Right hindlimb (tissue), 1 donor: ENCODE data around the gene OLFML2B.

Source experiments
- DNase-seq: peaks from one replicate; pipeline ENCODE4 v3.0.0-alpha.2; 2018

The OLFML2B gene

DNA sequence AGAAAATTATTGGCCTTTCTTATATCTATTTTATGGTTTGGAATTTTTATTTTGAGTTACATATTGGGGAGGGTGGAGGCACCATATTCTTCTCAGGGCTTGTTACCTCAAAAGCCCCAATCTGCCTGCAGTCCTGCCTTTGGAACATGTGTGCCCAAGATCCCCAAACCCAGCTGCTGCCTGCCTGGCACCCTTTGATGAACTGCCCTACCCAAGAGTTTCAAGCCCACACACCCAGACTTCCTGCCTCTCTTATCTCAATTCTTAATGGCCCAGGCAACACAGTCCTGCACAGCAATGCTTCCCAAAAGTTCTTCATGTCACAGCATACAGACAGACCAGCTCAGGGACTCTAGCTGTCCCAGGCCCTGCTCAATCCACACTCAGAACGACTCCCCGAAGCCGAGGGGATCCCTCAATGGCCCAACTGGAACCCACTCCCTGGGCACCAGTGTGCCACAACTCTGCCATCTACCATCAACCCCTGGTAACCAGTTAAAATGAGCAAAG, 19.2 kb downstream of the OLFML2B start:
- DNase-seq = no peak

DNA sequence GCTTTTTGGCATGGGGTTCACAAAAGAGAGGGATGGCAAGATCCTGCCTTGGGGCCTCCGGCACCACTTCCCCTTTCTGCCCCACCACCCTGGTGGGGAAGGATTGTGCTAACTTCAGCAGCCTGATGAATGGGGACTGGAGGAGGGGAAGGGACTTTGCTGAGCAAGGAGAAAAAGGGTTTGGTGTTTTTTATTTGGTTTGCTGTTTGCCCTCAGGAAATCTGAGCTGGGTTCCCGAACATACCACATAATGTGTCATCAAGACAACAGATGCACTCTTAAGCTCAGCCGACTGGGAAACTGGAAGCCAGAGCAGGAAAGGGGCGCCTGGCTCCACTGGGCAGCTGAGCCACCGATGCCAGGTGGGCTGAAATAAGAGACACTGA, 19.8 kb downstream of the OLFML2B start:
- DNase-seq = peak; percentile 64

DNA sequence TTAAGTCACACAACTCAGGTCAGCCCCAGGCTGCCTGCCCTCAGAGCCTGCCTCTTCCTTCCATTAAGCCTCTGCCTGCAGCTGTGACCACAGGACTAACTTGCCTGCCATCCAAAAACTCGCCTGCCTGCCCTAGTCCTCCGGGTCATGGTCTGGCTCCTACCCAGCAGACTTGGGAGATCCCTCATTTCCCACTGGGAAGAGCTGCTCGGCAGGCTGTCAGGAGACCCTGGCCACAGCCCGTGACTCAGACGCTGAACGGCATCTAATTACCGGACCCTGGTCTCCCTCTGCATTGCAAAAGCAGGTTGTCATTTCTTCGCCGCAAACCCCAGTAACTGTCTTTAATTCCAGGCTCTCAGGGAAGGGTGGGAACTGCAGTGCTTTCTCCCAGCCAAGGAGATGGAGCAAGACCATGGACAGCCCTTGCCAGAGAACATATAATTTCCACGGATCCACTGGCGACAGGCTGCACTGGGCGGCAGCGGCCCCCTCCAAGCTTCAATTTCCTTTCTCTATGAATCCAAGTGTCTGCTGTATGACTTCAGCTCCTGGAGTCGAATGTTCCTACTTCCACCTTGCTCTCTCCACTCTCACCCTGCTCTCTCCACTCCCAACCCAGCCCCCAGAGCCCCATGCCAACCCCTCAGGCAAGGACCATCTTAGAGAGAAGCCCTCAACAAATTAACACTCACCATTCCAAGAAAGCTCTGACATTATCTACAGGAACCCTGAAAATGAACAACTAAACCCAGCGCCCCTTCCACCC, 20.4 kb downstream of the OLFML2B start:
- peak; percentile 88 for DNase-seq

GRCh38 chr1:162000053-162000420, 23.6 kb downstream of the OLFML2B start:
- no peak for DNase-seq

DNA sequence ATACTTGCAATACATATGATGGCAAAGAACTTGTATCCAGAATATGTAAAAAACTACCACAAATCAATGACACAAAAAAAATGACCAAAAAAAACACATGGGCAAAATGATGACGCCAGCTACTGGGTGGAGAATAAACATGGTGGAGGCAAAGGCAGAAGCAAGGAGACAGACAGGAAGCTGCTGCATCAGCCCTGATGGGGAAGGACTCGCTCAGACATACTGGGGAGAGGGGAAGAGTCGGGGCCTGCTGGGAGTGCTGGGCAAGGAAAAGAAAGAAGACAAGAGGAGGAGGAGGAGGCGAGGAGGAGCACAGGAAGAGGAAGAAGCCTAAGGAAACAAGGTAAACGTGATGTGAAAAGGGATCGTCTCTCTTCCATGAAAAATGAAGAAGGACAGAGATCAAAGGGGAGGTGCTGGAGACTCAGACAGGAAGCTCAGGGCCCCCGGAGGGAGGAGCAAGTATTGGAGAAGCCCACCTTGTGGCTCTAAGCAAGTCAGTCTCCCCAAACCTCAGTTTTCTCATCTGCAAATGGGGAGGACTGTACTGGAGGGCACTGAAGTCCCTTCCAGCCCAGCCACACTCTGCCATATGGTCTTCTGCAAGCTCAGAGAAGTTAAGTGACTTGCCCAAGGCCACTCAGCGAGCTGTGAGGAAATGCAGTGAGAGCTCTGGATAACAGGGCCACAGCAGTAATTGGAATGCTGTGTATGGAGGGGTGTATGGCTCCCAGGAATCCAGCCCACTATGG, 24.2 kb downstream of the OLFML2B start:
- no peak for DNase-seq

DNA sequence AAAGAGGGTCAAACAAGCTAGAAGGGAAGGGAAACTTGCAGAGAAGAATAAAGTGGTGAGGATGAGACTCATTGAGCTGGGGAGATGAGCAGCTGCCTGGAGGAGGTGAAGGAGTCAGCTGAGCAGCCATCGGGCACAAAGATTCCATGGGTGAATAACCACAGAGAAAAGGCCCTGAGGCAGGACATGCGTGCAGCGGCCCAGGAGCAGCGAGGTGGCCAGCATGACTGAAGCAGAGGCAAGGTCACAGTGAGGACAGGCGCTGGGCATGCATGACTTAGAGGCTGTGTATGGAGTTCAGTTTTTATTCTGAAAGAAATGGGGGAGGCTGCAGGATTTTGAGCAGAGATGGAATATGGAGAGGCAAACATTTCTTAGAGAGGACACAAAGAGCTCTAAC, 24.9 kb downstream of the OLFML2B start:
- DNase-seq = no peak

DNA sequence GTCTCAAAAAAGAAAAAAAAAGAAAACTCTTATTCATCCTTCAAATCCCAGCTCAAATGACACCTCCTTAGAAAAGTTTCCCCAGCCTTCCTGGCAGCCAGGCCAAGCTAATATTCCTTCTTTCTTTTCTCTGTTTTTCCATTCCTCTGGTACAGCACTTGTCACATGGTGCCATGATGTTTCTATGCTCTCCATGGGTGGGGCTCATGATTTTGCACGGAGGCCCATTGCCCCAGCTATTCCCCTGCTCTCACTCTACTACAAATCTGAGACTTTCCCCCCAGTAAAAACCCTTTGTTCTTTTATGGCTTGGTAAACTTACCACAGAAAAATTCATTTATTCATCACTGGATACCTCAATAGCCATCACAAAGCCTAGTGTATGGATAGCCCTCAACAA, 26.5 kb downstream of the OLFML2B start:
- no peak for DNase-seq

DNA sequence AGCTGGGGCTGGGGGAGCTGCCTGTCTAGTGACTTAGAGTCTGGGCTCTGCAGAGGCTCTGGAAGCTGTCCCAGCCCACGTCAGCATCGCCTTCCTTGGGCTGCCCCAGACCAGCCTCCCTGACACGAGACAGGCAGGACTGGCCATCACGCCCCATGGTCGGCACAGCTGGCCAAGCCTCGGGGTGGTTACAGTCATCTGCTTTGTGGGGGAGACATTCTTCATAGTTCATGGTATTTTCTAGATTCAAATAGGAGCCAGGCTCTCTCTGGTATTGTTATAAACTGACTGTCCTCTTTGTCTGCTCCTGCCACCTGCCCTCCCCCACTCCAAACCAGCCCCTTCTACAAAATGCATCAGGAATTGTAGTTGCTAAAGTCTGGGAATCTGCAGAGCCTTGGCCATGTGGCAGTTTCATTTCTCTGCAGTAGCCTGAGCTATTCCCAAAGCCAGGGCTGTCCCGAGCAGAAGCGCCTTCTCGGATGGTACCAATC, 29.4 kb downstream of the OLFML2B start:
- DNase-seq = peak; percentile 75

DNA sequence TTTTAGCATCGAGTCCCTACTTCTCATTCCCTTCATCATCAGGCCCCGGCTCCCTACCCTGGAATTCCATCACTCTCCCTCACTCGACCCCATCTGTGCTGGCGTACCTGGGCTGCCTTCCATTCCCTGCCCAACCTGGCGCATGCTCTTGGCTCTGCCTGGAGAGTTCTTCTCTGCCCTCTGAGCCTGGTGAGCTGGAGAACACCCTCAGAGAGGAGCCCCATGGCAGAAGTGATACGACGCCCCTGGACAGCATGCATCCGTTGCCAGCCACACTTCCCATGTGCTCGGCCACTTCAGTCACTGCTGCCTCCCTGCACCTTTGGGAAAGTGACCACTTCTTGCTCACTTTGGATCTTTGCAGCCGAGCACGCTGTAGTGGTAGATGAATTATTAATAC, 30.1 kb downstream of the OLFML2B start:
- no peak for DNase-seq

DNA sequence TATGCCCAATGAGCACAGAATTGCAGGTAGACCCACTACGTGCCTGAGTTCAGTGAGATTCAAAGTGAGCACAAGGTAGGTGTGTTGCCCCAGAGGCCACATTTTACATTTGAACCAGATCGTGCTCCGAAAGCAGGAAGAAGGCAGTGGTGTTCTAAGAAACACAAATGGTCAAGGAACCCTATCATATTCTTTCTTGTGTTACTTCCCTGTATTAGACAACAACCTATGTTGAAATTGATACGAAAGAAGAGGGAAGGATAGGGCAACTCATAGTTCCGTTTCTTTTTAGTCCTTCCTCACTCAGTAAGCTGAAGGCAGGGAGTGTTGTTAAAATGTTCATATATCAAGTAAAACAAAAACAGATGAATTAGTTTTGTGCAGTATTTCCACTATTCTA, 33.9 kb downstream of the OLFML2B start:
- DNase-seq = no peak

- DNase-seq = no peak
These were observed 34.6 kb downstream of the OLFML2B start for GRCh38 chr1:161989108-161989507.

GRCh38 chr1:161988413-161988812, 35.3 kb downstream of the OLFML2B start:
- DNase-seq = no peak

GRCh38 chr1:161987872-161988271, 35.8 kb downstream of the OLFML2B start:
- no peak for DNase-seq

DNA sequence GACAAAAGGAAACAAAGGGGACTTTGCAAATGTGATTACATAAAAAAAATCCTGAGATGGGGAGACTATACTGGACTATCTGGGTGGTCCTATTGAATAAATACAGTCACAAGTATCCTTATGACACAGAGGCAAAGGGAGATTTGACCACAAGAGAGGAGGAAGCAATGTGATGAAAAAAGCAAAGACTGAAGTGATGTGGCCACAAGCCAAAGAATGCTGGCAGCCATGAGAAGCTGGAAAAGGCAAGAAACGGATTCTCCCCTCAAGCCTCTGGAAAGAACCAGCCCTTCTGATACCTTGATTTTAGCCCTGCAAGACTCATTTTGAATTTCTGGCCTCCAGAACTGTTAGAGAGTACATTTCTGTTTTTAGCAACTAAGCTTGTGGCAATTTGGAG, 36.4 kb downstream of the OLFML2B start:
- peak; percentile 62 for DNase-seq

GRCh38 chr1:161986328-161986727, 37.3 kb downstream of the OLFML2B start:
- peak; percentile 90 for DNase-seq

DNA sequence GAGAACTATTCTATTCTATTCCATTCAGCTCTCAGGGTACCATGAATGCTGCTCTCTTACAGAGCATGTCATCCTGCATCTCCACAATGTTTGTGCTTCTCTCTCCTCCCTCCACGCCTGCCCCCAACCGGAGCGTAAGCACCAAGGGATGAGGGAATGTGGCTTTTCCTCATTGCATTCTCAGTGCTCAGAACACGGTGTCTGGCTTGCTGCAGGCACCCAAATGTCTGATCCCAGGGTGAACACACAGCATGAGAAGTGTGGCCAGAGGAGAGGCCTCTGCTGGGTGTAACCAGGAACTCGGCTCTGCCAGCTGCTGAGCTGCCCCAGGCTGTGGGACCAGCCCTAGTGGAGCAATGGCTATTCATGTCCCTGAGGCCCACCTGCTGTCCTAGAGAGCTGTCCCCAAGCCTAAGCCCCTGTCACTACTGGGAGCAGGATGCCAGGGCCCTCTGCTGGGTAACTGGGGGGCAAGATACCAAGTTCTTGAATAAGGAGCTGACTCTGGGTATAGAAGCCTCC, 38.3 kb downstream of the OLFML2B start:
- DNase-seq = no peak

DNA sequence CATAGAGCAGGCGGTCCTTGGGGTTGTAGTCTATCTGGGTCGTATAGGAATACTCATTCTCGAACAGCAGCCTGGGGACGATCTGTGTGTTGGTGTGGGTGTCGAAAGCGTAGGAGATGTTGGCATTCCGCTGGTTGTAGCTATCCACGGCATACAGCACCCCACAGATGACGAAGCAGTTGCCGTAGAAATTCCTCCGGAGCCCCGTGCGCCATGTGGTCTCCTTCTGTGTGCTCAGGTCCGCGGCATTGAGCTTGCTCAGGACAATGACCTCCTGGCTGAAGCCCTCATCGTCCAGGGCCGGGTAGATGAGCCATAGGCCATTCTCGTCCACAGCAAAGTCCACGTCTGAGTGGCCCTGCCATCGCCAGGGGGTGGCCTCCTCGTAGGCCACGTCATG, 39.9 kb downstream of the OLFML2B start:
- no peak for DNase-seq

DNA sequence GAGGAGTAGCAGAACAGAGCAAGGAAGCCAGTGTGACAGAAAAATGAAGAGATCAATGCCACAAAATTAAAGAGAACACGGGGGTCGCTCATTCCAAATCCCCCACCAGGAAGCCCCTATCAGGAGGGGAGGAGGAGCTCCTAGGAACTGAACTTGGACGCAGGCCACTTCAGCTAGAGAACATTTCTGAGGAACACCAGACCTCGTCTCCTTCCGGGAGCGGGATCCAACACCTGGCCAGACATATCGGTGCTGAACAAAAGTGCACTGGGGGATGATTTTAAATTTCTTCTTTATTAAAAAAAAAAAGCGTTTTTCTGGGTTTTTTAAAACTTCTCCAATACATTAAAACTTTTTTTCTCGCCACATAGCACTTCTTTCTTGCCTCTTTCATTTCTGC, 40.8 kb downstream of the OLFML2B start:
- no peak for DNase-seq

DNA sequence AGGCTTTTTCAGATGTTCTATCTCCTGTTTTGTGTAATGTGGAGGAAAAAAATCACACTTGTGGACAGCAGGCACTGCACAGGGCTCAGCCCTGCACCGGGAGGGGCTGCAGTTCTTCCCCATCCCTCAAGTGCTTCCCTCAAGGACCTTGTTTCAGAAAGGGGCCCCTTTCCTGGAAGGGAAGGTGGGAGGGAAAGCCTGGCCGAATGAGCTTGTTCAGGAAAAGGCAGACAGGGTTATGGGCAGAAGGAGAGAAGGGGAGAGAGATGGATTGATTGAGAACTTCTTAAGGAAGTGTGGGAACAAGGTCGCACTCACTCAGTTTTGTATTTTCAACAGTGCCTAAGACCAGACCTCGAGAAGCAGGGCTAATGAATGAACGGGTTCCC, 41.2 kb downstream of the OLFML2B start:
- peak; percentile 60 for DNase-seq

- DNase-seq = peak; percentile 50
These were observed 41.7 kb downstream of the OLFML2B start for GRCh38 chr1:161981735-161982506.

DNA sequence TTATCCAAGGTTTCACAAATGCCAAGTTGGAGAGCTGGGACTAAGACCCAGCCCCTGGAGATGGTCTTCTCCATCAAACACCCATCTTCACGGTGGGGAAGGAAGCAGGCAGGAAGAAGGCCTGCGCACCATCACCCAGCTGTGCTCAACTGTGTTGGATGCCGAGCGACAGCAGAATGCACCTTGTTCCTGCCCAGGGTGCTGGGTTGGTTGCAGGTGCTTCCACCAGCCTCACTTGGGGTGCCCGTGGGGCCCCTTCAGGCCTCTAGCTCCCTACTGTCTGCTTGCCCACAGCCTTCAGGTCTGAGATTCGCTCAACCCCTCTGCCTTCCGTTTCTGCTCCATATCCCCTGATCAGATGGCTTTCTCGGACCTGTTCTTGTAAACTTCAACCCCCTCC, 42.5 kb downstream of the OLFML2B start:
- no peak for DNase-seq

GRCh38 chr1:161978011-161978790, 45.5 kb downstream of the OLFML2B start:
- no peak for DNase-seq
